GM21526 (cell line): ENCODE results near the gene NUBPL.
A peak's percentile ranks its signal among the peaks of the same experiment; 100 is the strongest.

Experiments
- ATAC-seq: cut with Tn5 transposase; IDR thresholded peaks from one replicate; pipeline ENCODE4 v1.9.1; 2021; ENCODE audit warnings: moderate library complexity; ENCODE audit not compliant: unreplicated experiment, low FRiP score

NUBPL gene, protein sequence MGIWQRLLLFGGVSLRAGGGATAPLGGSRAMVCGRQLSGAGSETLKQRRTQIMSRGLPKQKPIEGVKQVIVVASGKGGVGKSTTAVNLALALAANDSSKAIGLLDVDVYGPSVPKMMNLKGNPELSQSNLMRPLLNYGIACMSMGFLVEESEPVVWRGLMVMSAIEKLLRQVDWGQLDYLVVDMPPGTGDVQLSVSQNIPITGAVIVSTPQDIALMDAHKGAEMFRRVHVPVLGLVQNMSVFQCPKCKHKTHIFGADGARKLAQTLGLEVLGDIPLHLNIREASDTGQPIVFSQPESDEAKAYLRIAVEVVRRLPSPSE

DNA sequence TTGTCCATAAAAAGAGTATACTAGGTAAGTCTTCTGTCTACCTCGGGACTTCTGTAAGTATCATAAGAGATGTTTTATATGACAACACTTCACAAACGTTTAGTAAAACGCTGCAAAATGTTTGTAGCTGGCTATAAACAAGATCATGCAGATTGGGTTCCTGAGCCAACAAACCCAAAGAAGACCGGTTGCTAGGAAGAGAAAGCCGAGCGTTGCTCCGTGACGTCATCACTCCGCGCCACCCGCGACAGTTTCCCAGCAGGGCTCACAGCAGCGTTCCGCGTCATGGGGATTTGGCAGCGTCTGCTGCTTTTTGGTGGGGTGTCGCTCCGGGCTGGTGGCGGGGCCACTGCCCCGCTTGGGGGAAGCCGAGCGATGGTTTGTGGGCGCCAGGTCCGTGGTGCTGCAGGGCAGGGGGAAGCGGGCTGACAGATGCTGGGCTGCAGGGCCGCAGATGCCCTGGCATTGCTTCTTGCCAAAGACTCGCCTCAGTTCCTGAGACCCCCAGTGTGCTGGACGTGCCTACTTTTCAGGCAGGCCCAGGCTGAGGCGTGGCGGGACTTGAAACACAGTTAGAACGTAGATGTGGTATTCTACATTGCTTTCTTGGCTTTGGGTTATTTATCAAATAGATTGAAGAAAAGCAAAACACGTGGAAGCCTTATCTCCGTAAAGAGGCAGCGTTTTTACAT lies at the start of gene NUBPL:
Gene NUBPL, plus strand, starts transcription at position 250 of the 692 bp plus-strand sequence. Its CDS starts 36 bp downstream, at position 286.
- ATAC-seq = peak; percentile 94

DNA sequence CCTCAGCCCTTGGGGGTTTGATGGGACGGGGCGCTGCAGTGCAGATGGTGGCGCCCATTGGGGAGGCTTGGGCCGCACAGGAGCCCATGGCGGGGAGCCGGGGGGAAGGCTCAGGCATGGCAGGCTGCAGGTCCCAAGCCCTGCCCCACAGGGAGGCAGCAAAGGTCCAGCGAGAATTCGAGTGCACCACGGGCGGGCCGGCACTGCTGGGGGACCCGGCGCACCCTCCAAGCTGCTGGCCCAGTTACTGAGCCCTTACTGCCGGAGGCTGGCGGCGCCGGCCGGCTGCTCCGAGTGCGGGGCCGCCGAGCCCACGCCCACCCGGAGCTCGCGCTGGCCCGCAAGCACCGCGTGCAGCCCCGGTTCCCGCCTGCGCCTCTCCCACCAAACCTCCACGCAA lies 34.1 kb upstream of the NUBPL start:
- no peak for ATAC-seq

DNA sequence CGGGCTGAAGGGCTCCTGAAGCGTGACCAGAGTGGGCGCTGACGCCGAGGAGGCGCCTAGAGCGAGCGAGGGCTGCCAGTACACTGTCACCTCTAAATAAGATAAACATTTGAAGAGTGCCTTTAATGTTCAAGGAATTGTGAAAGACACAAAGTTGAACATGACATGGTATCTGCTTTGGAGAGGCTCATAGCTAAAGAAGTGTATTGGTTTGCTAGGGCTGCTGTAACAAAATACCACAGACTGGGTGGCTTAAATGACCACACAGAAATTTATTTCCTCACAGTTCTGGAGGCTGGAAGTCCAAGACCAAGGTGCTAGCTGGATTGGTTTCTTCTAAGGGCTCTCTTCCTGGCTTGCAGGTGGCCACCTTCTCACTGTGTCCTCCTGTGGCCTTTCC lies 33.7 kb upstream of the NUBPL start:
- ATAC-seq = no peak

DNA sequence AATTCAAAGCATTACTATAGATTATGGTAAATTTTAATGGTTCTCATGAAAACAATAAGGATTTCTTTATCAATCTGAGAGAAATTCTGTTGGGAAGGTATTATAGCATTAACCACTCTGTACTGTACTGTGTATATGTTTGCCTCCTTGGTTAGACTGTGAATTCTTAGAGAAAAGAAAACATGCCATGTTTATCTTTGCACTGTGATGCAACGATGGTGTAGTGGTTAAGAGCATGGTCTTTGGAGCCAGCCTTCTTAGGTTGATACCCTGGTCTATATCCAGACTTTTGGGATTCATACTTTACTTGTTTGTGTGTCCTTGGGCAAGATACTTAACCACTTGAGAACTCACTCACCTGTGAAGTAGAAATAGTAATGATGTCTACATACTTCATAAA lies 32.2 kb upstream of the NUBPL start:
- no peak for ATAC-seq

DNA sequence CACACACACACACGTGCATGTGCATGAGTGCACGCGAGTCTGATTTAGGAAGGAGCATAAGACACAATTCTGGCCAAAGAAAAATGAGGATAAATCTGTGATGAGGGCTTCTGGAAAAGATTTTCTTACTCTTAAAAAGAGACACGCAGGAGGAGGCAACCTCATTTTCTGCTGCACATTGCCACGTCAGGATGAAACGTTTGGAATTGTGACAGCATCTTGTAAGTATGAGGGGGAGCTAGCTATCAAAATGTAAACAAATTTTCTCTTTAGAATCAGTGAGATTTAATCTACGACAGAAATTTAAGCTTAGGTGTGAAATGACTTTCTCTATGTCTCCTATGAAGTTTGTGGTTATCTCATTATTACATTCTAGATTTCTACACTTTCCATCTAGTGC lies 31.1 kb upstream of the NUBPL start:
- ATAC-seq = no peak

DNA sequence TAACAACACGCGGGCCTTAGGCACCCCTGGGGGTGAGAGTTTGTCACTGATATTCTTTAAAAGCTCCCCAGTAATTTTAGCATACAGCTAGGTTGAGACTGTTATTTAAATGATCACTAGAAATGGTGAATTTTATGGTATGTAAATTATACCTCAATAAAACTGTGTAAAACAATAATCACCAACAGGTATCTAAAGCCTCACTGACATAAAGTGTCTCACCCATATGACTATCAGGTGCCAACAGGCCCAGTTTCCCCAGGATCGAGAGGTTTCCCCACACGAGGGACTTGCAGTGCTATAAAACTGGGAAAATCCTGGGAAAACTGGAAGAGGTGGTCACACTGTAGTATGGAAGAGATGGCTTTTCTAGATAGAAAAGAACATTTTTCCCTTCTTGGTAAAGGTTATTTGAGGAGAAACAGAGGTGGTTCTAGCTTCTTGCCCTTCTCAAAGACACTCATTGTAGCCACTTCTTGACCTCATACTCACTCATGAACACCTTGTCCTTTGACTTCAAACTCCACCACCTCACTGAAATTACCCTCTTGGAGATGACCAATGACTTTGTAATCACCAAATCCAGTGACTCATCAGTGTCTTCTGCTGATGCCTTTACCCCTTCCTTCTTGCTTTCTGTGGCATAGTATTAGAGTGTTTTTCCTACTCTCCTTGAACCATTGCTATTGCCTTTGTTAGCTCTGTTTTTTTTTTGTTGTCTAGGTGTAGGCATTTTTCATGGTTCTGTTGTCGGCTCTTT lies 24.8 kb upstream of the NUBPL start:
- no peak for ATAC-seq

DNA sequence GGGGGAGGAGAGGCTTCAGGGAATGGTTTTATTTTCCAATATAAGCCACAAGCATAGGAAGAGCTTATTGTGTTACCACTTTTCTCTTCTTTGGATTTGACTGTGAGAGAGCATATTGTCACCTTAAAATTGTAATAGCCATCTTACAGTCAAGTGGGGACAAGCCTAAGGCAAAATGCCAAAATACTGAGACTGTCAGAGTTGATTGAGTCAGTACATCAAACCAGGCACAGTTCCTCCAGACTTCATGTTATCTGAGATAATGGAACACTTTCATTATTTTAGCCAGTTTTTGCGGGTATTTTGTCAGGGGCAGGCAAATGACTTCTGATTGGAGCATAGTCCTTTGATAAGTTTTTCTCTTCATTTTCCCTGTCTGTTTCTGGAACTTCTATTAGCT lies 19.5 kb upstream of the NUBPL start:
- ATAC-seq = no peak

DNA sequence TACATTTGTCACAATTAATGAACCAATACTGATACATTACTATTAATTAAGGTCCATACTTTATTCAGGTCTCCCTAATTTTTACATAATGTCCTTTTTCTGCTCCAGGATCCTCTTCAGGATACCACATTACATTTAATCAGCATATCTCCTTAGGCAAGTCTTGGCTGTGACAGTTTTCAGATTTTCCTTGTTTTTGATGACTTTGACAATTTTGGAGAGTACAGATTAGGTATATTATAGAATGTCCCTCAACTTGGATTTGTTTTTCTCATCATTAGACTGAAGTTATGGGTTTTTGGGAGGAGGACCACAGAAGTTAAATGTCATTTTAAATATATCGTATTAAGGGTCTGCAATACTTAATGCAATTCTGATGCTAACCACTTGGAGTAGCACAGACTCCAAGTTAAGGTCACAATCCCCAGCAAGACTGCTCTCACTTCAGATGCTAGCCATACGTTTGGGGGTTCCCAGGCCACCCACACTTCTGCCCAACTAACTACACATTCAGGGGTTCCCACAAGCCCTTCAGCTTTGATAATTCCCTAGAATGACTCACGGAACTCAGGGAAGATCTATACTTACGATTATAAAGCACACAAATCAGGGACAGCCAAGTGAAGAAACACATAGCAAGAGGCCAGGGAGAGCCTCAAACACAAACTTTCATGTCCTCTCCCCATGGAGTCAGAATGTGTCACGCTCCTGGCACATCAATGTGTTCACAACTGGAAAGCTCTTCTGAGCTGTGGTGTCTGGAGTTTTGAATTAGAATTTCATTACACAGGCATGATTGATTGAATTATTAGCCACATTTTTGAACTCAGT lies 17.0 kb upstream of the NUBPL start:
- ATAC-seq = no peak

DNA sequence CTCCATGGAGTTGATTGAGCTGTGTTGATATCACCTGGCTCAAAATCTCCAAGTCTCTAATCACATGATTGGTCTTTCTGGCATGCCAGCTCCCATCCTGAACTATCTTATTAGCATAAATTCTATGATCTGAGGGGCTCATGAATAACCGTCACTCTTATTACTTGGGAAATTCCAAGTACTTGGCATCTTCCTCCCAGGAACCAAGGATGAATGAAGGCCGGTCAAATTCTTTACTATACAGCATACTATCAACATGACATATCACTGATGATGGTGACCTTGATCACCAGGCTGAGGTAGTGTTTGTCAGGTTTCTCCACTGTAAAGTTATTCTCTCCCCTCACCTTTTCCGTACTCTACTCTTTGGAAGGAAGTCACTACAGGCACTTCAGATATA lies 16.4 kb upstream of the NUBPL start:
- no peak for ATAC-seq

DNA sequence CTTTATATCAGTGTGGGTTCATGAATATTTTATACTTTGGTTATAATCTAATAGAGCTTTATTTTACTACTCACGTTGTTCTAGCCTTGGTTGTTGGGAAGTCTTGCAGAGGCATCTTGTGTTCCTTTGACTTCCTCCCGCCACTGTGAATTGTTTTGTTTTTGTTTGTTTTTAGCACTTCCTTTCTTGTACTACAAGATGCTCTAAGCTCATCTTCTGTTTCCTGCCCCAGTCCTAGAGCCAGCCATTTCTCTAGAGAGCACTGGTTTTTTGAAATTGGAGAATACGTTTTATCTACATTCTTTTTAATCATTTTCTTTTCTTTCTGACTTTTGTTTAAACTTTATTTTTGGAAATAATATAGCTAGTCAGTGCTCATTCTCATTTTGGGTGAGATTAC lies 15.9 kb upstream of the NUBPL start:
- no peak for ATAC-seq

DNA sequence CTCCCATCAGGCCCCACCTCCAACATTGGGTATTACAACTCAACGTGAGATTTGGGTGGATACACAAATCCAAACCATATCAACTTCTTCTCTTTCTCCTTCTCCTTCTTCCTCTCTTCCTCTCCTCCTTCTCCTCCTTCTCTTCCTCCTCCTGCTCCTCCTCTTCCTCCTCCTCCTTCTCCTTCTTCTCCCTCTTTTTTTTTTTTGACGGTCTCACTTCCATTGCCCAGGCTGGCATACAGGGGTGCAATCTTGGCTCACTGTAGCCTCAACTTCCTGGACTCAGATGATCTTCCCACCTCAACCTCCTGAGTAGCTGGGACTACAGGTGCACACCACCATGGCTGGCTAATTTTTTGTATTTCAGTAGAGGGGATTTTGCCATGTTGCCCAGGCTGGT lies 11.4 kb upstream of the NUBPL start:
- no peak for ATAC-seq

DNA sequence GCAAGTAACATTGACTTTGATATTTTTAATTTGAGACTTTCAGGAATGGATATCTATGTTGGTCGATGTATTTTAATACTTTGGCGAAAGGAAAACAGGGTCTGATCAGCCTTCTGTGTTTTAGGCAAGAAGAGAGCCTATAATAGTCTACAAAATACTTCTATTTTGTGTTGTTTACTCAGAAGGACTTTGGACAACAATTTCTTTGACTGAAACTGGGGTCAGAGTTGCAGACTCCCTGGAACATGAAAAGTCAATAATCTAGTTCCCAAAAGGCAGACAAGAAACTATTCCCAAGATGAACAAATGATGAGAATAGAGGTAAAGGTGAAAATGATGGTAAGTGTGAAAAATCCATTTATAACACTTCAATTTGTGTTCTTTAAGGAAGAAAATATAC lies 10.6 kb upstream of the NUBPL start:
- ATAC-seq = no peak

DNA sequence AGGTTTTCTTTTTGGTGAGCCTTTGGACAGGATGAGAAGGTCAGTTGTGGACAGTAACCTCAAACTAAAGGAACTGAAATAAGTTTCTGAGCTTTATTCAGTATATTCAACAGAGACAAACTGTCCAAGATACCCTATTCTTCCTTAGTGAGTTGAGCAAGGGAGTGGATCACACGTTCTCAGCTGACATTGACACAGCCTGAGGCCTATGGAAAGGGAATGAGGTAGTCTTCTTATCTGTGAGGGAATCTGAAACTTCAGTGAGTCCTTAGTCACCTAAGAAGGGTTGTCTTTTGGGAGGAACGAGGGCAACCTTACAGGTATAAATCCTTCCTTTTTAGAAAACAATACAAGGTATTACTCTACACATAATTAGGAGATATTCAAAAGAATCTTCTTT lies 5.0 kb upstream of the NUBPL start:
- ATAC-seq = no peak

DNA sequence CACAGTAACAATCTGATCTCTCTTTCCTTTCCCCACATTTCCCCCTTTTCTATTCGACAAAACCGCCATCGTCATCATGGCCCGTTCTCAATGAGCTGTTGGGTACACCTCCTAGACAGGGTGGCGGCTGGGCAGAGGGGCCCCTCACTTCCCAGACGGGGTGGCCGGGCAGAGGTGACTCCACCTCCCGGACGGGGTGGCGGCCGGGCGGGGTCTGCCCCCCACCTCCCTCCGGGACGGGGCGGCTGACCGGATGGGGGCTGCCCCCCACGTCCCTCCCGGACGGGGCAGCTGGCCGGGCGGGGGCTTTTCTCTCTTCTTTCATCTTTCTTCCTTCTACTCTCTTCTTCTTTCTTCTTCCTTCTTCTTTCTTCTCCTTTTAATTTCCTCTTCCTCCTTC lies 1.3 kb upstream of the NUBPL start:
- ATAC-seq = no peak

DNA sequence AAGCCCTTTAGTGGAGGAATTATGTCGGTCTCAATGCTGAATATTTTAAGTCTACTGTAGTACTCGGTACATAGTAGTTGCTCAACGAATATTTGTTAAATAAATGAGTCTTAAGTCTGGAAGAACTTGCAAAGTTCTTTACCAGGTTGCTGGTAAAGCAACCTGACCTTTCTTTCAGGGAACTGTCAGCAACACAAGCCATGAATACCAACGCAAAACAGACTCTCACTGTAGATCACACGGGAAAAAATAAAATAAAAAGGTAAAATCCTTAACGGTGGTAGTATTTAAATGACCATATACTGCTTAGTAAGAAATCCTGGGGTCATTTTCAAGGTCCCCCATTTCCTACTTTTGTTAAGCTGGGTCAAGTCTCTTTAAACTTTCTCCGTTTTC lies 447 bp upstream of the NUBPL start:
- no peak for ATAC-seq

DNA sequence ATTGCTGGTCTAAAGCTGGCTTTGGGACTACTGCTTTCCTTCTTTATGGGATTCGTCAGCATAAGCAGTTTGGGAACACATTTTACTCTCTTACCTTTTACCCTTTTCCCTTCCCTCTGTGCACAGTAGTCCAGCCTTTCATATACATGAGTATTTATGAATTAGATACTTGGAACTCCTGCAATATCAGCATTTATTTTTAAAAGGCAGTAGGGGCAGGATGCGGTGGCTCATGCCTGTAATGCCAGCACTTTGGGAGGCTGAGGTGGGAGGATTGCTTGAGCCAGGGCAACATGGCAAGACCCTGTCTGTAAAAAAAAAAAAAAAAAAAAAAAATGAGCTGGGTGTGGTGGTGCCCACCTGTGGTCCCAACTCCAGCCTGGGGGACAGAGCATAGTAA lies 3.0 kb downstream of the NUBPL start:
- ATAC-seq = no peak

DNA sequence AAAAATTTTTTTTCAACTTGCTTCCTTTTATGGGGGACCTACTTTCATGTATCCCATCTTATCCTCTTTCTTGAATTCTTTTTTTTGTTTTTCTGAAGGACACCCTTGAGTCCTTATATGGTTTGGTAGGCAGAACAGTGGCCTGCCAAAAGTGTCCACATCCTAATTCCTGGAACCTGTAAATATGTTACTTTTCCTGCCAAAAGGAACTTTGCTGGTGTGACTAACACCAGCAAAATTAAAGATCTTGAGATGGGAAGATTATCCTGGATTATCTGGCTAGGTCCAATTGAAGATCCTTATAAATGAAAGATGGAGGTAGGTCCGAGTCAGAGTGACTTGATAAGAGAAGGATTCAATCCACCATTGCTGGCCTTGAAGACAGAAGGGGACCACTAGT lies 5.3 kb downstream of the NUBPL start:
- no peak for ATAC-seq

DNA sequence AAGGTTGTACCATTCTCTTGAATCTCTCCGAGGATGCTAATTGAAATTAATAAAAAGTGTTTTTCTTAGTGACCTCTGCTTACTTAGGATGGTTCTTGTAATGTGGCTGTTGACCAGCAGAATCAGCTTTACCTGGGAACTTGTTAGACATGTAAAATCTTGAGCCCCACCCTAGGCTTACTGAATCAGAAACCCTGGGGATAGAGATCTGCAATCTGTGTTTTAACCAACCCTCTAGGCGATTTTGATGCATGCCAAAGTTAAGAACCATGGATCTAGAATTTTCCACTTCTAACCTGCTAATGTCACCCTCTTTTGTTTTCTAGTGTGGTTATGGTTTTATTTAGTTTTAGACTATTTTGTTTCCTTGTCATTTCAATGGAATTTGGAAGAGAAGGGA lies 6.5 kb downstream of the NUBPL start:
- ATAC-seq = no peak

DNA sequence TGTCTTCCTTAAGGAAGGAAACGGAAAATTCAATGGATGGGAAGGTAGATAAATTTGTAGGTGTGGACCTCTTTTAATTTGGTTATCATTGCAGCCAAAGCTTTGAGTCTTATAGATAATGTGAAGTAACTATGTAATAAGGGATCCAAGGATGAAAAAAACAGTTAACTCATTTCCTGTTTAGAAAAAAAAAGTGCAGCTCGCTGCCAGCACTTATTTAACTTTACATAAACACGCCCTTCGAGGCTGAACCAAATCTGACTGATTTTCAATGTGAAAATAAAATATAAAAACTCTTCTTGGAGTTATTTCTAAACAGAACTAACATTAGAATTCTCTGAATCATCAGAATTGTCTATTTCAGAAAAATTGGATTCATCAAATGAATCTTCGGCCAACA lies 7.0 kb downstream of the NUBPL start:
- no peak for ATAC-seq

DNA sequence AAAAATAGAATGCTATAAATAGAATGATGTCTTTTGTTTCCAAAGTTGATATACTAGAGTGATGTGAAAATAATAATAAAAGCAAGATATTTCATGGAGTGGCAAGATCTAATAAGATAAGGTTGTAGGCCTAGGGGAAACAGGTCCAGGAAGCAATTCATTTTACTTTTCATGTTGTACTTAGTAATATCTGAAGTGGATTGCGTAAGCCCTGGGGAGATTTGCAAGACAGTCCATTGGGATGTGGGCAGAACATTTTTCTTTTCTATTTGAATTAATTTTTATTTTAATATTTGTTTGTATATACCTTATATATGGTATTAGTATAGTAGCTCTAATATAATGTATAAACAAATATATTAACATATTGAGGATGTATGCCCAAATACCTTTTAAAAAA lies 7.5 kb downstream of the NUBPL start:
- ATAC-seq = no peak

DNA sequence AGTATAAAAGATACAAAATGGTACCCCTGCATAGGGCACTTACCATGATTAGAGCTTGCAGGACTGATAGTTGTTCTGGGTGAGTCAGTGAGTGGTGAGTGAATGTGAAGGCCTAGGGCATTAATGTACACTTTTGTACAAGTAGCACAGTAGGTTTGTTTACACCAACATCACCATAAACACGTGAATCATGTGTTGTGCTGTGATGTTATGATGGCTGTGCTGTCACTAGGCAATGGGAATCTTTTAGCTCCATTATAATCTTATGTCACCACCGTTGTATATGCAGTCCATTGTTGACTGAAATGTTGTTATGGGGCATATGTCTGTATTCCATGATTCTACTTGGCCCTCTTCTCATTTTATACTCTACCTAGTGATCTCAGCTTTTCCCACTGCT lies 11.8 kb downstream of the NUBPL start:
- no peak for ATAC-seq
